ENCODE results near the gene SCAMP5. TPM values are rescaled to one million over a fixed set of nuclear protein-coding genes. Genes with fewer than 3 reads are reported as not detected.

The SCAMP5 gene
- total and polyA plus RNA-seq, 2 of the 13 experiments (the other 11 are each of a cell fraction or from before 2014, with no cell fraction given) = 34.3 to 49.0 TPM

DNA sequence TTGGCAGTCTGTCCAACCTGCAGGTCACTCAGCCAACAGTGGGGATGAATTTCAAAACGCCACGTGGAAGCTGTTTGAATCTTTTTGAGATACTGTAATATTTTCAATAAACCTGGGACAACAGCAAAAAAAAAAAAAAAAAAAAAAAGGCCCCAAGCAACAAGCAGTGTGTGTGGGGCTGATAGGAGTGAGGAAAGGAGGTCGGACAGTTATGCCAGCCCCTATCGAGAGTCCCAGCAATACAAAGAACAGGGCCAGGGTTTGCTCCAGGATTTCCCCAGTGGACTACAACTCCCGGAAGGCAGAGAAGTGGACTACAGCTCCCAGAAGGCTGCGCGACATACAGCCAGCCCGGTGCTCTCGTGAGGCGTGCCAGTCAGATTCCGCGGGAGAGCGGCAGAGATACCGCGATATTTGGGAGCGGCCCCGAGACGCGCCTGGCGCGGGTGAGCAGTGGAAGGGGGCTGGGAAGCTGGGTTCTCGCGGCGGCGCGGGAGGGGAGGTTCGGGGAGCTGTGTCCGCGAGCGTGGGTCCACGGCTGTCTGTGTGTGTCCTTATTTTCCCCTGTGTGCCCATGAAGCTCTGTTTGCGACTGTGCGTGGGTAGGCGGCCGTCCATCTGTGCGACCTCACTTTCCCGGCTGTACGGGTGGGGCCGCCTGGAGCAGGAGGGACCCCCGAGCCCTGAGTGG, 28.0 kb downstream of the SCAMP5 start, which contains the start of gene PPCDC (continued):
- peak; percentile 54; the same call in 1 of the 2 replicates for TF ChIP-seq ISL2 (CRISPR knock-in tag; IDR thresholded peaks at IDR 0.05)
- 0 out of 2 replicates have a peak, but pooled peaks have one; percentile 25 for TF ChIP-seq NFIC (IDR thresholded peaks at IDR 0.05; ENCODE audit: low read length)
- peak; percentile 65; the same call in 1 of the 2 replicates for TF ChIP-seq ARNTL (CRISPR knock-in tag; IDR thresholded peaks at IDR 0.05)
- peak; percentile 85 for TF ChIP-seq BHLHE40 (IDR thresholded peaks at IDR 0.05; ENCODE audit: low read length)
- no peak for TF ChIP-seq PPARG (CRISPR knock-in tag; conservative IDR thresholded peaks at IDR 0.05)
- TF ChIP-seq, protein P1, sequence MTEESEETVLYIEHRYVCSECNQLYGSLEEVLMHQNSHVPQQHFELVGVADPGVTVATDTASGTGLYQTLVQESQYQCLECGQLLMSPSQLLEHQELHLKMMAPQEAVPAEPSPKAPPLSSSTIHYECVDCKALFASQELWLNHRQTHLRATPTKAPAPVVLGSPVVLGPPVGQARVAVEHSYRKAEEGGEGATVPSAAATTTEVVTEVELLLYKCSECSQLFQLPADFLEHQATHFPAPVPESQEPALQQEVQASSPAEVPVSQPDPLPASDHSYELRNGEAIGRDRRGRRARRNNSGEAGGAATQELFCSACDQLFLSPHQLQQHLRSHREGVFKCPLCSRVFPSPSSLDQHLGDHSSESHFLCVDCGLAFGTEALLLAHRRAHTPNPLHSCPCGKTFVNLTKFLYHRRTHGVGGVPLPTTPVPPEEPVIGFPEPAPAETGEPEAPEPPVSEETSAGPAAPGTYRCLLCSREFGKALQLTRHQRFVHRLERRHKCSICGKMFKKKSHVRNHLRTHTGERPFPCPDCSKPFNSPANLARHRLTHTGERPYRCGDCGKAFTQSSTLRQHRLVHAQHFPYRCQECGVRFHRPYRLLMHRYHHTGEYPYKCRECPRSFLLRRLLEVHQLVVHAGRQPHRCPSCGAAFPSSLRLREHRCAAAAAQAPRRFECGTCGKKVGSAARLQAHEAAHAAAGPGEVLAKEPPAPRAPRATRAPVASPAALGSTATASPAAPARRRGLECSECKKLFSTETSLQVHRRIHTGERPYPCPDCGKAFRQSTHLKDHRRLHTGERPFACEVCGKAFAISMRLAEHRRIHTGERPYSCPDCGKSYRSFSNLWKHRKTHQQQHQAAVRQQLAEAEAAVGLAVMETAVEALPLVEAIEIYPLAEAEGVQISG (CRISPR knock-in tag; IDR thresholded peaks at IDR 0.05) = peak; percentile 88
- TF ChIP-seq, protein P2, sequence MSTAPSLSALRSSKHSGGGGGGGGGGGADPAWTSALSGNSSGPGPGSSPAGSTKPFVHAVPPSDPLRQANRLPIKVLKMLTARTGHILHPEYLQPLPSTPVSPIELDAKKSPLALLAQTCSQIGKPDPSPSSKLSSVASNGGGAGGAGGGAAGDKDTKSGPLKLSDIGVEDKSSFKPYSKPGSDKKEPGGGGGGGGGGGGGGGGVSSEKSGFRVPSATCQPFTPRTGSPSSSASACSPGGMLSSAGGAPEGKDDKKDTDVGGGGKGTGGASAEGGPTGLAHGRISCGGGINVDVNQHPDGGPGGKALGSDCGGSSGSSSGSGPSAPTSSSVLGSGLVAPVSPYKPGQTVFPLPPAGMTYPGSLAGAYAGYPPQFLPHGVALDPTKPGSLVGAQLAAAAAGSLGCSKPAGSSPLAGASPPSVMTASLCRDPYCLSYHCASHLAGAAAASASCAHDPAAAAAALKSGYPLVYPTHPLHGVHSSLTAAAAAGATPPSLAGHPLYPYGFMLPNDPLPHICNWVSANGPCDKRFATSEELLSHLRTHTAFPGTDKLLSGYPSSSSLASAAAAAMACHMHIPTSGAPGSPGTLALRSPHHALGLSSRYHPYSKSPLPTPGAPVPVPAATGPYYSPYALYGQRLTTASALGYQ (CRISPR knock-in tag; IDR thresholded peaks at IDR 0.05) = peak; percentile 53; the same call in 1 of the 2 replicates
- TF ChIP-seq, protein P3, sequence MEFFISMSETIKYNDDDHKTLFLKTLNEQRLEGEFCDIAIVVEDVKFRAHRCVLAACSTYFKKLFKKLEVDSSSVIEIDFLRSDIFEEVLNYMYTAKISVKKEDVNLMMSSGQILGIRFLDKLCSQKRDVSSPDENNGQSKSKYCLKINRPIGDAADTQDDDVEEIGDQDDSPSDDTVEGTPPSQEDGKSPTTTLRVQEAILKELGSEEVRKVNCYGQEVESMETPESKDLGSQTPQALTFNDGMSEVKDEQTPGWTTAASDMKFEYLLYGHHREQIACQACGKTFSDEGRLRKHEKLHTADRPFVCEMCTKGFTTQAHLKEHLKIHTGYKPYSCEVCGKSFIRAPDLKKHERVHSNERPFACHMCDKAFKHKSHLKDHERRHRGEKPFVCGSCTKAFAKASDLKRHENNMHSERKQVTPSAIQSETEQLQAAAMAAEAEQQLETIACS (CRISPR knock-in tag; IDR thresholded peaks at IDR 0.05) = 0 out of 2 replicates have a peak, but pooled peaks have one; percentile 49
- peak; percentile 86; the same call in 1 of the 2 replicates for TF ChIP-seq ZNF124 (CRISPR knock-in tag; IDR thresholded peaks at IDR 0.05)
- TF ChIP-seq MTA1 (CRISPR knock-in tag; IDR thresholded peaks at IDR 0.05; ENCODE audit: borderline replicate concordance) = 0 out of 2 replicates have a peak, but pooled peaks have one; percentile 75
- peak; percentile 68; the same call in 1 of the 2 replicates for TF ChIP-seq KLF6 (CRISPR knock-in tag; IDR thresholded peaks at IDR 0.05)
- TF ChIP-seq ZBTB20 (CRISPR knock-in tag; IDR thresholded peaks at IDR 0.05; ENCODE audit: borderline replicate concordance, low read depth) = peak; percentile 83
- no peak for TF ChIP-seq RFX5 (IDR thresholded peaks at IDR 0.05; ENCODE audit: low read depth, low read length)
- peak; percentile 50; the same call in 1 of the 2 replicates for TF ChIP-seq TBX2 (CRISPR knock-in tag; IDR thresholded peaks at IDR 0.05; ENCODE audit: borderline replicate concordance)
- TF ChIP-seq HIVEP1 (CRISPR knock-in tag; IDR thresholded peaks at IDR 0.05) = 0 out of 2 replicates have a peak, but pooled peaks have one; percentile 67
- no peak for TF ChIP-seq HOXA5 (CRISPR knock-in tag; IDR thresholded peaks at IDR 0.05)
- TF ChIP-seq GABPB1 (CRISPR knock-in tag; IDR thresholded peaks at IDR 0.05) = peak; percentile 91
- TF ChIP-seq FOSL2 (CRISPR knock-in tag; IDR thresholded peaks at IDR 0.05) = peak; percentile 57; the same call in 1 of the 2 replicates
- peak; percentile 81 for TF ChIP-seq AGO1 (IDR thresholded peaks at IDR 0.05; ENCODE audit: low read depth, low read length, poor library complexity, severe bottlenecking)
- TF ChIP-seq, protein P4, sequence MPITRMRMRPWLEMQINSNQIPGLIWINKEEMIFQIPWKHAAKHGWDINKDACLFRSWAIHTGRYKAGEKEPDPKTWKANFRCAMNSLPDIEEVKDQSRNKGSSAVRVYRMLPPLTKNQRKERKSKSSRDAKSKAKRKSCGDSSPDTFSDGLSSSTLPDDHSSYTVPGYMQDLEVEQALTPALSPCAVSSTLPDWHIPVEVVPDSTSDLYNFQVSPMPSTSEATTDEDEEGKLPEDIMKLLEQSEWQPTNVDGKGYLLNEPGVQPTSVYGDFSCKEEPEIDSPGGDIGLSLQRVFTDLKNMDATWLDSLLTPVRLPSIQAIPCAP (CRISPR knock-in tag; IDR thresholded peaks at IDR 0.05; ENCODE audit: low read depth) = no peak
- TF ChIP-seq ZMAT3 (CRISPR knock-in tag; conservative IDR thresholded peaks at IDR 0.05) = peak; percentile 77; the same call in 1 of the 2 replicates
- TF ChIP-seq CREM (IDR thresholded peaks at IDR 0.05) = peak; percentile 96
- no peak for TF ChIP-seq CREM (CRISPR knock-in tag; IDR thresholded peaks at IDR 0.05)
- peak; percentile 12; the same call in 1 of the 2 replicates for TF ChIP-seq SOX5 (CRISPR knock-in tag; IDR thresholded peaks at IDR 0.05; ENCODE audit: borderline replicate concordance)
- TF ChIP-seq ARID2 (CRISPR knock-in tag; IDR thresholded peaks at IDR 0.05; ENCODE audit: borderline replicate concordance) = peak; percentile 67; the same call in 1 of the 2 replicates

Measured in HepG2 (cell line).